Neural cell (in vitro differentiated cells): ENCODE measurements around the gene FAM9C.

ENCODE experiments used
- CTCF ChIP-seq: fragments of 450-650 bp; IDR thresholded peaks from 2 replicates; pipeline ENCODE4 v1.5.1; 2014; ENCODE audit warnings: antibody characterized with exemption, mild to moderate bottlenecking, moderate library complexity; ENCODE audit not compliant: poor library complexity, severe bottlenecking
- POLR2AphosphoS5 ChIP-seq: IDR thresholded peaks from 2 replicates; pipeline ENCODE4 v1.6.1; 2012
- REST ChIP-seq: IDR thresholded peaks from 2 replicates; pipeline ENCODE4 v1.6.1; 2012; ENCODE audit warnings: borderline replicate concordance
- SMC3 ChIP-seq: fragments of 450-650 bp; conservative IDR thresholded peaks from 2 replicates; pipeline ENCODE4 v1.6.1; 2014; ENCODE audit warnings: antibody characterized with exemption, mild to moderate bottlenecking, moderate library complexity; ENCODE audit not compliant: poor library complexity

- TF ChIP-seq CTCF = no peak
- no peak for TF ChIP-seq REST
- TF ChIP-seq POLR2AphosphoS5 = no peak
- TF ChIP-seq SMC3 = no peak
Measured at GRCh38 chrX:13055486-13055885, 11.1 kb upstream of the FAM9C start.
